Osteoblast (primary cell): ENCODE measurements around the gene ANXA4. TPM values are rescaled to one million over a fixed set of nuclear protein-coding genes. Genes with fewer than 3 reads are reported as not detected.
A peak's percentile ranks its signal among the peaks of the same experiment; 100 is the strongest.

ENCODE experiments used
- DNase-seq: peaks from one replicate; pipeline ENCODE4 v3.0.0; 2011; ENCODE audit warnings: low spot score, mixed read lengths; ENCODE audit not compliant: insufficient read length; ENCODE audit errors: missing footprints
- H2AFZ ChIP-seq: 2 replicates; pipeline ENCODE4 v1.6.0; 2011; ENCODE audit warnings: mild to moderate bottlenecking, low read length
- H3K27ac ChIP-seq: 2 replicates; pipeline ENCODE4 v1.5.1; 2011; ENCODE audit warnings: mild to moderate bottlenecking, low read depth, low read length, moderate library complexity
- H3K27me3 ChIP-seq: 2 replicates; pipeline ENCODE4 v1.6.0; 2012; ENCODE audit warnings: mild to moderate bottlenecking, control low read depth, inconsistent platforms, low read length, moderate library complexity; ENCODE audit not compliant: insufficient read depth
- H3K36me3 ChIP-seq: 2 replicates; pipeline ENCODE4 v1.5.1; 2011; ENCODE audit warnings: mild to moderate bottlenecking, low read length, control low read depth, moderate library complexity; ENCODE audit not compliant: insufficient read depth
- H3K4me1 ChIP-seq: 2 replicates; pipeline ENCODE4 v1.5.1; 2011; ENCODE audit warnings: mild to moderate bottlenecking, low read length, control low read depth, moderate library complexity; ENCODE audit not compliant: insufficient read depth
- H3K4me2 ChIP-seq: 2 replicates; pipeline ENCODE4 v1.6.0; 2011; ENCODE audit warnings: mild to moderate bottlenecking, low read length; ENCODE audit not compliant: insufficient read depth
- H3K4me3 ChIP-seq: fragments of 200-600 bp; sonication (generic); 3 replicates; pipeline ENCODE4 v1.5.1; 2012; ENCODE audit warnings: mild to moderate bottlenecking, low read length, inconsistent platforms; ENCODE audit not compliant: insufficient read depth
- H3K79me2 ChIP-seq: 2 replicates; pipeline ENCODE4 v1.6.0; 2012; ENCODE audit warnings: mild to moderate bottlenecking, low read length, control low read depth, inconsistent platforms; ENCODE audit not compliant: insufficient read depth
- H3K9me3 ChIP-seq: 2 replicates; pipeline ENCODE4 v1.5.1; 2011; ENCODE audit warnings: low read depth, low read length, control low read depth
- H4K20me1 ChIP-seq: 2 replicates; pipeline ENCODE4 v1.6.0; 2012; ENCODE audit warnings: mild to moderate bottlenecking, low read length, control low read depth; ENCODE audit not compliant: insufficient read depth
- total RNA-seq: library from RNA; depleted of rRNA; stranded (reverse); fragments of >200 nt; gene quantifications from 2 replicates; pipeline ENCODE4 v1.2.3, GENCODE V29; 2012
- TF ChIP-seq, protein P1 (sequence below): IDR thresholded peaks from 2 replicates; pipeline ENCODE4 v1.5.1; 2011; ENCODE audit warnings: mild to moderate bottlenecking, low read depth, low read length, moderate library complexity; ENCODE audit errors: extremely low read depth

Gene ANXA4
- total RNA-seq, 1 donor, result 38.4 TPM

DNA sequence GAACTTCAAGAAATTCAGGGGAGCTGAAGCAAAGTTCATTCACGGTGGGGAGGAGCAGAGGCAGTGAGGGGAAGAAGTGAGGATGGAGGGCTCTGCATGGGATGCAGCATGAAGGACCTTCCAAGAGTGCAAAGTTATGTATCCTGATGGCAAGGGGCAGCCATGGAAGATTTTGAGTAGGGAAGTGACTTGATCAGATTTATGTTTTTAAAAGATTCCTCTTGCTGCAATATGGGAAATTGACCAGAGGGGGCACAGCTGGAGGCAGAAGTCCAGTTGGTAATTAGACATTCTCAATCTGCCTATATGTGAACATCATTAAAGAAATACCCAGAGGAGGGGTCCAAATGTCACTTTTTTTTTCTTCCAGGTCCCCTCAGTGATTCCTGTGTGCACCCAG, 21.5 kb upstream of the ANXA4 start:
- H3K27ac ChIP-seq, result no peak overlapping the region
- no peak overlapping the region for H3K4me2 ChIP-seq
- DNase-seq, result peak; percentile 66
- H2AFZ ChIP-seq, result no peak overlapping the region
- H3K4me1 ChIP-seq, result peaks cover 11% of the 10 kb centered on the region
- TF ChIP-seq, protein P1, sequence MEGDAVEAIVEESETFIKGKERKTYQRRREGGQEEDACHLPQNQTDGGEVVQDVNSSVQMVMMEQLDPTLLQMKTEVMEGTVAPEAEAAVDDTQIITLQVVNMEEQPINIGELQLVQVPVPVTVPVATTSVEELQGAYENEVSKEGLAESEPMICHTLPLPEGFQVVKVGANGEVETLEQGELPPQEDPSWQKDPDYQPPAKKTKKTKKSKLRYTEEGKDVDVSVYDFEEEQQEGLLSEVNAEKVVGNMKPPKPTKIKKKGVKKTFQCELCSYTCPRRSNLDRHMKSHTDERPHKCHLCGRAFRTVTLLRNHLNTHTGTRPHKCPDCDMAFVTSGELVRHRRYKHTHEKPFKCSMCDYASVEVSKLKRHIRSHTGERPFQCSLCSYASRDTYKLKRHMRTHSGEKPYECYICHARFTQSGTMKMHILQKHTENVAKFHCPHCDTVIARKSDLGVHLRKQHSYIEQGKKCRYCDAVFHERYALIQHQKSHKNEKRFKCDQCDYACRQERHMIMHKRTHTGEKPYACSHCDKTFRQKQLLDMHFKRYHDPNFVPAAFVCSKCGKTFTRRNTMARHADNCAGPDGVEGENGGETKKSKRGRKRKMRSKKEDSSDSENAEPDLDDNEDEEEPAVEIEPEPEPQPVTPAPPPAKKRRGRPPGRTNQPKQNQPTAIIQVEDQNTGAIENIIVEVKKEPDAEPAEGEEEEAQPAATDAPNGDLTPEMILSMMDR, result peak; percentile 49
- no peaks in the 10 kb centered on the region for H3K27me3 ChIP-seq
- H3K79me2 ChIP-seq, result no peaks in the 10 kb centered on the region
- no peaks in the 10 kb centered on the region for H4K20me1 ChIP-seq
- H3K4me3 ChIP-seq, result no peak overlapping the region
- no peaks in the 10 kb centered on the region for H3K36me3 ChIP-seq
- H3K9me3 ChIP-seq, result no peaks in the 10 kb centered on the region

- Histone ChIP-seq H2AFZ (no peak overlapping the region), H3K9me3 (no peaks in the 10 kb centered on the region), H3K36me3 (no peaks in the 10 kb centered on the region), H3K4me3 (no peak overlapping the region), H3K4me1 (peaks cover 7% of the 10 kb centered on the region), H3K79me2 (no peaks in the 10 kb centered on the region), H3K27me3 (no peaks in the 10 kb centered on the region), H3K4me2 (no peak overlapping the region), H3K27ac (no peak overlapping the region), H4K20me1 (no peaks in the 10 kb centered on the region)
- DNase-seq, result no peak
- TF ChIP-seq, protein P1, result no peak
Measured at GRCh38 chr2:69721022-69721421, 20.9 kb upstream of the ANXA4 start.

GRCh38 chr2:69723791-69724190, 18.1 kb upstream of the ANXA4 start:
- no peak for DNase-seq
- Histone ChIP-seq H3K4me1 (no peaks in the 10 kb centered on the region), H3K79me2 (no peaks in the 10 kb centered on the region), H3K4me3 (no peak overlapping the region), H3K36me3 (no peaks in the 10 kb centered on the region), H4K20me1 (no peaks in the 10 kb centered on the region), H3K4me2 (no peak overlapping the region), H3K27ac (no peak overlapping the region), H3K27me3 (no peaks in the 10 kb centered on the region), H2AFZ (no peak overlapping the region), H3K9me3 (no peaks in the 10 kb centered on the region)
- TF ChIP-seq, protein P1, result no peak

DNA sequence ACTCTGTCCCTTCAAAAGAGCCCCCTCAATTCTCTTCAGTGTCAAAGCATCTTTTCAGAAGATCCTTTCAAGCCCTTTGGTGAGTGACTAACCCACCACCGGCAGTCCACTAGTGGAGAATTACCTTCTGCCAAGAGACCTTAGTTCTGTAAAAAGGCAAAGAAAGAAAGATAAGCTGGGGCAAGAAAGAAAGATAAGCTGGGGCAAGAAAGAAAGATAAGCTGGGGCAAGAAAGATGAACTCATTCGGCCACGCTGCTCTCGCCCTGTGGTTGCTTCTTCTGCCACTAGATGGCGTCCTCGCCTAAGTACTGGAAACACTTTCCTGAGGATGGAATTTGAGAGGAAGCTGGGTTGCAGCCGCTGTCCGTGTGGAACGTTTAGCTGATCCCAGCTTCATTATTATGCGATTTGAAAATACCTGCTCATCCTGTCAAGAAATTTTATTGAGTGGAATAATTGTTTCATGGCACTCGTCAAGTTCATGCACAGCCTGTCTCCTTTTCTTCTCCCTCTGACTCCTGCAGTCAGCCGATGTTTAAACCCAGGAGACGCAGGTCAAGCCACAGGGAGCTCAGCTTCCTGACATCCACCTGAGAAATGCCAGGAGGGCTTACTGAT, 17.3 kb upstream of the ANXA4 start:
- Histone ChIP-seq H3K4me1 (no peaks in the 10 kb centered on the region), H3K9me3 (no peaks in the 10 kb centered on the region), H3K4me2 (peak overlapping the region; percentile 84), H2AFZ (peak overlapping the region; percentile 91), H3K27ac (no peak overlapping the region), H3K4me3 (peak overlapping the region; percentile 63), H3K27me3 (no peaks in the 10 kb centered on the region), H3K36me3 (no peaks in the 10 kb centered on the region), H3K79me2 (no peaks in the 10 kb centered on the region), H4K20me1 (no peaks in the 10 kb centered on the region)
- TF ChIP-seq, protein P1, result peak; percentile 98
- DNase-seq, result peak; percentile 88
